ENCODE results near the gene FAM219B.
"Not testable (repeated sequence)": the region's sequence is repeated elsewhere in the genome, so short reads cannot be mapped to it uniquely, and the experiment has no call there.

Gene FAM219B

GRCh38 chr15:74917676-74918075, 11.0 kb upstream of the FAM219B start:
- TF ChIP-seq, protein P1, sequence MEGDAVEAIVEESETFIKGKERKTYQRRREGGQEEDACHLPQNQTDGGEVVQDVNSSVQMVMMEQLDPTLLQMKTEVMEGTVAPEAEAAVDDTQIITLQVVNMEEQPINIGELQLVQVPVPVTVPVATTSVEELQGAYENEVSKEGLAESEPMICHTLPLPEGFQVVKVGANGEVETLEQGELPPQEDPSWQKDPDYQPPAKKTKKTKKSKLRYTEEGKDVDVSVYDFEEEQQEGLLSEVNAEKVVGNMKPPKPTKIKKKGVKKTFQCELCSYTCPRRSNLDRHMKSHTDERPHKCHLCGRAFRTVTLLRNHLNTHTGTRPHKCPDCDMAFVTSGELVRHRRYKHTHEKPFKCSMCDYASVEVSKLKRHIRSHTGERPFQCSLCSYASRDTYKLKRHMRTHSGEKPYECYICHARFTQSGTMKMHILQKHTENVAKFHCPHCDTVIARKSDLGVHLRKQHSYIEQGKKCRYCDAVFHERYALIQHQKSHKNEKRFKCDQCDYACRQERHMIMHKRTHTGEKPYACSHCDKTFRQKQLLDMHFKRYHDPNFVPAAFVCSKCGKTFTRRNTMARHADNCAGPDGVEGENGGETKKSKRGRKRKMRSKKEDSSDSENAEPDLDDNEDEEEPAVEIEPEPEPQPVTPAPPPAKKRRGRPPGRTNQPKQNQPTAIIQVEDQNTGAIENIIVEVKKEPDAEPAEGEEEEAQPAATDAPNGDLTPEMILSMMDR (conservative IDR thresholded peaks at IDR 0.05; ENCODE audit: control insufficient read depth, insufficient read depth, low read depth, low read length), result no peak
- no peak overlapping the region for H3K4me3 ChIP-seq (ENCODE audit: control insufficient read depth, low read depth, low read length)
- DNase-seq (ENCODE audit: low read depth), result no peak

DNA sequence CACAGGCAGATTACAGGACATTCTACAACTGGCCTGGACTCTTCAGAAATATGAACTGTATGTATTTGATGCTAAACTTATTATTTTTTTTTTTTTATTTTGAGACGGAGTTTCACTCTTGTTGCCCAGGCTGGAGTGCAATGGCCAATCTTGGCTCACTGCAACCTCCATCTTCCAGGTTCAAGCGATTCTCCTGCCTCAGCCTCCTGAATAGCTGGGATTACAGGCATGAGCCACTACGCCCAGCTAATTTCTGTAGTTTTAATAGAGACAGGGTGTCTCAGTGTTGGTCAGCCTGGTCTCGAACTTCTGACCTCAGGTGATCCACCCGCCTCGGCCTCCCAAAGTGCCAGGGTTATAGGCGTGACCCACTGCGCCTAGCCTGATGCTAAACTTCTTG, 7.1 kb upstream of the FAM219B start:
- not testable (repeated sequence) for DNase-seq (ENCODE audit: low read depth); H3K4me3 ChIP-seq (ENCODE audit: control insufficient read depth, low read depth, low read length)

- DNase-seq (ENCODE audit: low read depth), result no peak
- TF ChIP-seq, protein P1 (conservative IDR thresholded peaks at IDR 0.05; ENCODE audit: control insufficient read depth, insufficient read depth, low read depth, low read length), result no peak
- no peak overlapping the region for H3K4me3 ChIP-seq (ENCODE audit: control insufficient read depth, low read depth, low read length)
These were observed 6.4 kb upstream of the FAM219B start for GRCh38 chr15:74913041-74913440.

DNA sequence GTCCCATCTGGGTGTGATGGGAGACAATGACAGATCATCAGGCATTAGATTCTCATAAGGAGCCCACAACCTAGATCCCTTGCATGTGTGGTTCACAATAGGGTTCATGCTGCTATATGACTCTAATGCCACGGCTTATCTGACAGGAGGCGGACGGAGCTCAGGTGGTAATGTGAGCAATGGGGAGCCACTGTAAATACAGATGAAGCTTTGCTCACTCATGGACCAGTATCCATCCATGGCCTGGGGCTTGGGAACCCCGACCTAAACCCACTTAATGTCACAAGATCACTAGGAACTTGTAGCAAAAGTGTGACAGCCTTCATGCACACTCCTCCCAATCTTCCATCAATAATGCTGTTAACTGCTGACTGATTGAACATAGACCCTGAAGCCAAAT, 2.0 kb upstream of the FAM219B start:
- TF ChIP-seq, protein P1 (conservative IDR thresholded peaks at IDR 0.05; ENCODE audit: control insufficient read depth, insufficient read depth, low read depth, low read length), result no peak
- no peak for DNase-seq (ENCODE audit: low read depth)
- H3K4me3 ChIP-seq (ENCODE audit: control insufficient read depth, low read depth, low read length), result no peak overlapping the region

DNA sequence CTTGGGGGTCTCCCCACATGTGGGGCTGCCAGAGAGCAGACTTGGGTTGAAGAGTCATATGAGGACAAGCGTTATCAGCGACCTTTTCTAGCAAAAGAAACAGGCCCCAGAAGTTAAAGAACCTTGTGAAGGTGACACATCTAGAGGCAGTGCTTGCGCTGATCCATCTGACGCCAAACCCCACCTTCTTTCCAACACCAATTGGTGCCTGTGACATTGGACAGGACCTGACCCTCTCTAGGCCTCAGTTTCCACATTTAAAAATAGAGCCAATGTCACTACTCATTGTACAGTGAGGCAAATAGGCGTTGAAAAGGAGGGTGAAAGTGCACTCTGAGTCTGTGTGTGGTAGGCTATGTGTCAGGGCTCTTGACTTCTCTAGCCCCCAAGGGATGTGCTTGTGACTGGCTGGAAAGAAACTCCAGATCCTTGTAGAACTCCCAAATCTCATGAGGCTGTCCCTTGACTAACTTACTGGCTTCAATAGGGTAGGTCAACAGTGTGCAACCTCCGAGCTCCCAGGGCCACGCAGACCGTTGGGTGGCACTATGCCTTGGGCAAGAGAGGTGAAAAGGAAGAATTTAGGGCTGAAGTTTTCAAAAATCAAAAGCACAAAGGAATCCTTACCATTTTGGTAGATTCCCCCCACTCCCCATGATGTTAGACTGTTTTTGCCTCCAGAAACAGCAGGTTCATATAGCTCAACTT, 666 bp upstream of the FAM219B start:
- peak overlapping the region; percentile 86 for H3K4me3 ChIP-seq (ENCODE audit: control insufficient read depth, low read depth, low read length)
- TF ChIP-seq, protein P1 (conservative IDR thresholded peaks at IDR 0.05; ENCODE audit: control insufficient read depth, insufficient read depth, low read depth, low read length), result no peak
- no peak for DNase-seq (ENCODE audit: low read depth)

DNA sequence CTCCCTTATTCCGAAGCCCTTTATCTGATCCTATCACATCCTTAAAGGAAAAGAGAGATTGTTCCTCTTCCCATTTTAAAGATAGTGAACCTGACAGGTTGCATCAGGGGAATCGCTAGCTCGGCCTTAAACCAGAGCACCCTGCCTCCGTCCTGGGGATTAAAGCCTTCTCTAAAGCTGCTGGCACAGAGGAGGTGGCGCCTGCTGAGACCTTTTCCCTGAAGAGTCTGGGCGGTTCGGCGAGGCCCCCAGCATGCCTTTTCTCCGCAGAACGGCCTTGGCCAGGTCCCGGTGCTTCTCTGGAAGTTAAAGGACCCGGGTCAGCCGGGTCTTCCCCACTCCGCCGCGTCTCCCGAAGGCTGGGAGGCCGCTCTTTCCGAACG, 593 bp downstream of the FAM219B start:
- H3K4me3 ChIP-seq (ENCODE audit: control insufficient read depth, low read depth, low read length), result peak overlapping the region; percentile 86
- TF ChIP-seq, protein P1 (conservative IDR thresholded peaks at IDR 0.05; ENCODE audit: control insufficient read depth, insufficient read depth, low read depth, low read length), result no peak
- DNase-seq (ENCODE audit: low read depth), result no peak

DNA sequence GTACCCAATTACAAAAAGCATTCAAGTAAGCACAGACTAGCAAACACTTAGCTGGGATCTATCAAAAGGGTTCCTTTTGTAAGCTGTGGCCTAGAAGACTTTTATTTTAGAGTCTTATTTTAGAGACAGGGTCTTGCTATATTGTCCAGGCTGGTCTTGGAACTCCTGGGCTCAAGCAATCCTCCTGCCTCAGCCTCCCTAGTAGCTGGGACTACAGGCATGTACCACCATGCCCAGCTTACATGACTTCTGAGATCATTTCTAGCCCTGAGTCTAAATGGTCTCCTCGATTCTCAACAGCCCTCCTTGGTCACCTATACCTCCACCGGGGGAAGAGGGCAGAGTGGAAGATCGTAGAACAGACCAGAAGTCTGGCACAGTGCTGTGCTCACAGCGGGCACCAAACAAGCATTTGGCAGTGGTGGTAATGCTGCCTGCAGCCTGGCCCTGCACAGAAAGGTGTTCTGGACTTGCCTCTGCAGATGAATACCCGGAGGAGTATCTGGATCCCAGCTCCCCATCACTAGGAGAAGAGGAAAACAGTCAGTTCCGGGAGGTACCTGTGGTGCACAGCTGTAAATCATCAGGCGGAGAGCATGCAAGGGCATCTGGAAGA, 2.4 kb downstream of the FAM219B start:
- no peak overlapping the region for H3K4me3 ChIP-seq (ENCODE audit: control insufficient read depth, low read depth, low read length)
- DNase-seq (ENCODE audit: low read depth), result no peak
- TF ChIP-seq, protein P1 (conservative IDR thresholded peaks at IDR 0.05; ENCODE audit: control insufficient read depth, insufficient read depth, low read depth, low read length), result no peak

All from fibroblast of mammary gland (primary cell).